ENCODE data around the gene CNN2.

The CNN2 gene

DNA sequence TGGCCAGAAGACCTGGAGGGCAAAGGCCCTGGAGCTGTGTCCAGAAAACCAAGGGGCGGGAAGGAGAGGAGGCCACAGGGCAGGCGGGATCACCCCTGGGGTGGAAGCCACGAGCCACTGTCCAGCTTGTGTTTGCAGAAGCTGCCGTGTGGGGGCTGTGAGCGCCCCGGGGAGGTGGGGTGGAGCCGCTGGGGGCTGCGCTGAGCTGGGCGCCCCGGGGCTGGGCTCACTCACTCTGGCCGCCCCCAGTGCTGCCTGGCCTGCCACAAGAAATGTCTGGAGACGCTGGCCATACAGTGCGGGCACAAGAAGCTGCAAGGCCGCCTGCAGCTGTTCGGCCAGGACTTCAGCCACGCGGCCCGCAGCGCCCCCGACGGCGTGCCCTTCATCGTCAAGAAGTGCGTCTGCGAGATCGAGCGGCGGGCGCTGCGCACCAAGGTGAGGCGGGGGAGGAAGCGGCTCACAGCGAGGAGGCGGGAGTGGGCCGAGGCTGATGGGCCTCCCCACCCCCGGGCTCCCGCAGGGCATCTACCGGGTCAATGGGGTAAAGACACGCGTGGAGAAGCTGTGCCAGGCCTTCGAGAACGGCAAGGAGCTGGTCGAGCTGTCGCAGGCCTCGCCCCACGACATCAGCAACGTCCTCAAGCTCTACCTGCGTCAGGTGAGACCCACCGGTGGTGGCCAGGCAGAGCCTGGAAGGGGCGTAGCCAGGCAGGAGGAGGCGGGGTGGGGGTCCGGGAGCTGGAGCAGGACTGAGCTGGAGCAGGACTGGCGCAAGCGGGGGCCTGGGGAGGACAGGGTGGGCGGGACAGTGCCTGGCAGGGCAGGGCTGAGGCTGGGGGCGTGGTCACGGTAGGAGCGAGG lies 55.1 kb downstream of the CNN2 start:
- no peak for DNase-seq (ENCODE audit: low spot score)

DNA sequence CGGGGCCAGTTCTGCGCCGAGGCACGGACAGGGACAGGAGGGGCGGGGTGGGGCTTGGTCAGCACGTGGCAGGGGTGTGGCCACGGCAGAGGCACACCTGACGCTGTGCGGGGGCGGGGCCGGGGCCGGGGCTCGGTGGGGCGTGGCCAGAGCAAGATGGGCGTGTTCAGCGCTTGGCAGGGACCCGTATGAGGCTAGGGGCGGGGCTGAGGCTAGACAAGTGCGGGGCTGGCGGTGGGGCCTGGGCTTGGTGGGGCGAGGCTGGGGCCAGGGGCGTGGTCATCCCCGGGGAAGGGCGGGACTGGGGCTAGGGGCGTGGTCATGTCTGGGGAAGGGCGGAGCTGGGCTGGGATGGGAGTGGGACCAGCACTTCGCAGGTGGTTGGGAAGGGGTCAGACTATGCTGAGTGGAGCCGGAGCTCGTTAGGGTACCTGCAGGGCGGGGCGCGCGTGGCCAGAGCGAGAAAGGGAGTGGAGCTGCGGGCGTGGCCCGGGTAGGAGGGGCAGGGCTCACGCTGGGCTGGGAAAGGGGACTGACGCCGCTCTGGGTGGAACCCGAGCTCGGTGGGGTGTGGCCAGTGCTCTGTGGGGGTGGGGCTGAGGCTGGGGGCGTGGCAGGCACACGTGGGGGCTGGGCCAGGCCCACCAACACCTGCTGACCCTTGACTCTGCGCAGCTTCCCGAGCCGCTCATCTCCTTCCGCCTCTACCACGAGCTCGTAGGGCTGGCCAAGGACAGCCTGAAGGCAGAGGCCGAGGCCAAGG lies 55.9 kb downstream of the CNN2 start:
- peak; percentile 98 for DNase-seq (ENCODE audit: low spot score)

DNA sequence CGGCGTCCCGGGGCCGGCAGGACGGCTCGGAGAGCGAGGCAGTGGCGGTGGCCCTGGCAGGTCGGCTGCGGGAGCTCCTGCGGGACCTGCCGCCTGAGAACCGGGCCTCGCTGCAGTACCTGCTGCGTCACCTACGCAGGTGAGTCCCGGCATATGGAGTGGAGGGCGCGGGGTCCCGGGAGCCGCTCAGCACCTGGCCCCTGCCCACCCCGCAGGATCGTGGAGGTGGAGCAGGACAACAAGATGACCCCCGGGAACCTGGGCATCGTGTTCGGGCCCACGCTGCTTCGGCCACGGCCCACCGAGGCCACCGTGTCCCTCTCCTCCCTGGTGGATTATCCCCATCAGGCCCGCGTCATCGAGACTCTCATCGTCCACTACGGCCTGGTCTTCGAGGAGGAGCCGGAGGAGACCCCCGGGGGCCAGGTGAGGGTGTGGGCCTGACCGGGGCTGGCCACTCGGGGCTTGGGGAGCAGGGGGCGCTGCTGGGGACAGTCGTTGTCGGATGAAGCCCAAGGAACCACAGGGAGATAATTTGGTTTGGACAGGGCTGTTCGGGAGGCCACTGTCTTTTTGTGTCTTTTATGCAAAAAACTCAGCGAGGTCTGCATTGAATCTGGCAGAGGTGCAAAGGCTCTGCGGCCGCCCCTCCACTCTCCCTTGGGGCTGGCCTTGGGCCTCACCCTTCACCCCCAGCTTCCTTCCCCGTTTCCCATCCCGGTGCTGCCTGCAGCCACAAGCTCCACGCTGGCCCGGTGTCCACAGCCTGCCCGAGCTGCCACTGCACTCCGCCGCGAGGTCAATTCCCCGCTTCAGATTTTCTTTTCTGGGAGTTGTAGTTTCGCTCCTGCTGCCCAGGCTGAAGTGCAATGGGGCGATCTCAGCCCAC lies 56.8 kb downstream of the CNN2 start:
- DNase-seq (ENCODE audit: low spot score): no peak

DNA sequence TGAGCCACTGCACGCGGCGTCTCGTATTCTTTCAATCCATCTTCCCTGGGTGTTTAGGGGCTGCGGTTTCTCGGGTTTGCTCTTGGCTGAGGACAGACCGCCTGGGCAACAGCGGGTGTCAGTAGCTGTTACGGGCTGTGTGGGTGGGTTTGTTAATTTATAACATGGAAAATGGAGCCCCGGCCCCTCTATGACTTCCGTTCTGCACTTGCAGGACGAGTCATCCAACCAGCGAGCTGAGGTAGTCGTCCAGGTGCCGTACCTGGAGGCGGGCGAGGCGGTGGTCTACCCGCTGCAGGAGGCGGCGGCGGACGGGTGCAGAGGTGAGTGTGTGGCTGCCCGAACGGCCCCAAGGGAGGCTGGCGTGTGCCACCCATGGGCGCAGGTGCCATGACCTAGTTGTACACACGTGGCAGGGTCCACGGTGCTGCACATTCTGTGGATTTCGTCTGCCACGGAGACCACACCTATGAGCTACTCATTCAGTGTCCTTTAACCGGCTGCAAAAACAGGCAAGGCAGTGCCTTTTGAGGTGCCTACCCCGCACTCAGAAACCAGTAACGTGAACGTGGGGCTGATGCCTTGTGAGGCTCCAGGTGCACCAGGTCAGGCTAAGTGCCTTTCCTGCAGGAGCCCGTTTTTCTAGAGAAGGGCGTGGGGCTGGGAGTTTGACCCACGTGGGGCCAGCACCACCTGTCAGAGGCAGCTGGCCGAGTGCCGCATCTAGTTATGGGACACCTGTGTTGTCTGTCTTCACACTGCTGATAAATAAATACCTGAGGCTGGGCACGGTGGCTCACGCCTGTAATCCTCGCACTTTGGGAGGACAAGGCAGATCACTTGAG lies 57.8 kb downstream of the CNN2 start:
- no peak for DNase-seq (ENCODE audit: low spot score)

DNA sequence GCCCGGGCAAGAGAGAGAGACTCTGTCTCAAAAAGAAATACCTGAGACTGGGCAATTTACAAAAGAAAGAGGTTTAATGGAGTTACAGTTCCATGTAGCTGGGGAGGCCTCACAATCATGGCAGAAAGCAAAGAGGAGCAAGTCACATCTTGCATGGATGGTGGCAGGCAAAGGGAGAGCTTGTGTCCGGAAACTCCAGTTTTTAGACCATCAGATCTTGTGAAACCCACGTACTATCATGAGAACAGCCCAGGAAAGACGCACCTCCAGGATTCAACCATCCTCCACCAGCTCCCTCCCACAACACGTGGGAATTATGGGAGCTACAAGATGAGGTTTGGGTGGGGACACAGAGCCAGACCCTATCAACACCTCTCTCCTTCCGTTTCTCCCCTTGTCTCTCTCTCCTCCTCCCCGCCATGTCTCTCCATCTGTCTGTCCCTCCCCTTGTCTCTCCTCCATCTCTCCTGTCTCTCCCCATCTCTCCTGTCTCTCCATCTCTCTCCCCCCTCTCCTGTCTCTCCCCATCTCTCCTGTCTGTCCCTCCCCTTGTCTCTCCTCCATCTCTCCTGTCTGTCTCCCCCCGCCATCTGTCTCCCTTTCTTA lies 58.7 kb downstream of the CNN2 start:
- no peak for DNase-seq (ENCODE audit: low spot score)

DNA sequence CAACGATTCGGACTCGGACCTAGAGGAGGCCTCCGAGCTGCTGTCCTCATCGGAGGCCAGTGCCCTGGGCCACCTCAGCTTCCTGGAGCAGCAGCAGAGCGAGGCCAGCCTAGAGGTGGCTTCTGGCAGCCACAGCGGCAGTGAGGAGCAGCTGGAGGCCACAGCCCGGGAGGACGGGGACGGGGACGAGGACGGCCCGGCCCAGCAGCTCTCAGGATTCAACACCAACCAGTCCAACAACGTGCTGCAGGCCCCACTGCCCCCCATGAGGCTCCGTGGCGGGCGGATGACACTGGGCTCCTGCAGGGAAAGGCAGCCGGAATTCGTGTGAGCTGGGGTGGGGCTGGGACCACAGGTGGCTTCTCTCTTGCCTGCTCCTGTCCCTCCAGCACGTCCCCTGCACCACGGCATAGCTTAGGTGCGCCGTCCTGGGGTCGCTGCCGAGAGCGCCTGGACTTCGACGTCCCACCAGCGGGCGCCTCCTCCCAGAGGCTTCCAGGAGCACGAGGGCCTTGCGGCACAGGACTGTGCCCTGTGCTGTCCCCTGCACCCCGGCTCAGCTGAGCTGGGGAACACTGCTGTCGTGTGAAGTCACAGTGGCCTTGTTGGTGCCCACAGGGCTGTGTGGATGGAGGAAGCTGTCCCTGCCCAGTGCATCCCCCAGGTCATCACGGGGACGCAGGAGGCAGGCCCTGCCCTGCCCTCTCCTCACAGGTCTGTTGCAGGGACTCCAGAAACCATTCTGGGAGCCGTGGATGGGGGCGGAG lies 59.5 kb downstream of the CNN2 start:
- DNase-seq (ENCODE audit: low spot score): no peak

DNA sequence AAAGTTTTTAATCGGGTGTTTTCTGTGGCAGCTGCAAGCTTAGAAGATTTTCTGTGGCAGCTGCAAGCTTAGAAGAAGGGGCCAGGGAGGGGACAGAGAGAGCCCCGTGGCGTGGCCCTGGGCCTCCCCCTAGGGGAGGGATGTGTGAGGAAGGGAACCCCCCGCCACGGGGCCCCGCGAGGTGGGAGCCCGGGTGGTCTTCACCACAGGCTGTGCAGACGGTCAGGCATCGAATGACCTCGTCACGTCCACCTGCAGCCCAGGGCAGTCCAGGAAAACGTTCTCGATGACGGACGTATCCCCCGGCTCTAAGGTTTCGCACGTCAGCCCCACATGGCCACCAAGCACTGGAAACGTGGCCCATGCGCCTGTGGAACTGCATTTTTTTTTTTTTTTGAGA lies 60.2 kb downstream of the CNN2 start:
- DNase-seq (ENCODE audit: low spot score): no peak

DNA sequence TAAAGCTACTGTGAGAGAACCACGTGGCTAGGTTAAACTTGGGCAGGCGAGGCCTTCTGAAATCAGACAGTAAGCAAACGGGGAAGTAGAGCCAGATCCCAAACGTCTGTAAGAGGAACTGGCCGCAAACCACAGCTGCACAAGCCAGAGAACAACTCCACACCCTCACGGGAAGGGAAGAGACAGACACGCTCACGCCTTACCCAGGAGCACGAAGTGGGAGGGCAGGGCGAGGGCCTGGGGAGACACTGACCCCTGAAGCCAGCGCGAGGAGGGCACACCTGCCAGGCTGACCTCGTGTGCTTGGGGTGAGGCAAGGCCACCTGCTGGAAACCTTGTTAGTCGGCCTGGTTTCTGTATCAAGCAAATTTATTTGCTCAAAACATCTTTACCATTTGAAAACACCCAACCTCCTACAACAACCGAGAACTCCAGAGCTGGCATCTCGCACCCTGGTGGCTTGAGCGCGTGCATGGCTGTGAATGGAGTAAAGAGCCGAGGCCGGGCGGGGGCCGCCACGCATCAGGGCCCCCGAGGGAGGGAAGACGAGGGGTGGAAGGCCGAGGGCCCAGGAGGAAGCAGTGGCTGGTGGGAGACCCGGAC lies 61.5 kb downstream of the CNN2 start:
- DNase-seq (ENCODE audit: low spot score): no peak

DNA sequence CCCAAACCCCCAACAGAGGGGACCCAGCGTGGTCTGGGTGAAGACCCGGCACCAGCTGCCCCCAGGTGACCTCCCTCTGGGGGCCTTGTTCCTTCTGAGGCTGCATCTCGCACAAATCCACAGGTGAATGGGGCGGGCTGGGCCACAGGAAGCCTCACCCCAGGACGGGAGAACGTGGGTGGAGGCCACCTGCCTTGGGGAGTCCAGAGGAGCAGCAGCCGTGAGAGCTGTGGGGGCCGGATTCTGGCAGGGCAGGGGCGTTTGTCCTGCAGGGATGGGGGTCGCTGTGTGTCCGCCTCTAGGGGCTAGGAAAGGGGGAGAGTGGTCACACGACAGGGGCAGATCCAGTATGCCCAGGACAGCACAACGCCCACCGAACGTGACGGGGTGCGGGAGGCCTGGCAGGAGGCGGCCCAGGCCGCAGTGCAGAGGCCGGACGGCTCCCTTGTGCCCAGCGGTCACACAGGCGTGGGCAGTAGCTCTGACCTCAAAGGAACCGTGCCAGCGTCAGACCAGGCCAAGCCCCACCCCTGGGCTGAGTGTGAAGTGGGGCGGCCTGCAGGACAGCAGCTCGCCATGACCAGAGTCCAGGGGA lies 62.1 kb downstream of the CNN2 start:
- no peak for DNase-seq (ENCODE audit: low spot score)

Measured in HuH-7.5 (cell line).